Transverse colon (tissue), 4 donors: ENCODE measurements around the gene LDLRAD4.

ENCODE experiments used
- CTCF ChIP-seq, 5 experiments: fragments of 200-600 bp in 3 of 5; fragments of 450-650 bp in 2 of 5; sonication (generic) in 3 of 5; IDR thresholded peaks; 1 replicate in 2 of 5; 2 replicates in 3 of 5; pipeline ENCODE4 v1.5.1; 2016 to 2017; ENCODE audit warnings: antibody characterized with exemption in 5 of 5, inconsistent platforms in 3 of 5, mild to moderate bottlenecking in 2 of 5, moderate library complexity in 1 of 5
- EP300 ChIP-seq: sonication (generic); formaldehyde crosslinking; IDR thresholded peaks from one replicate; pipeline ENCODE4 v1.6.1; 2017; ENCODE audit warnings: antibody characterized with exemption, low read depth
- POLR2A ChIP-seq: fragments of 450-650 bp; IDR thresholded peaks from one replicate; pipeline ENCODE4 v1.6.1; 2016; ENCODE audit warnings: antibody characterized with exemption, mild to moderate bottlenecking, moderate library complexity
- POLR2AphosphoS5 ChIP-seq, 3 donors: sonication (generic); formaldehyde crosslinking; IDR thresholded peaks; one replicate each; pipeline ENCODE4 v1.6.1; 2016; ENCODE audit warnings: antibody characterized with exemption in 3 of 3

- TF ChIP-seq CTCF (IDR thresholded peaks at IDR 0.05): no peak
- TF ChIP-seq POLR2A: no peak
- TF ChIP-seq POLR2AphosphoS5 (IDR thresholded peaks at IDR 0.05): no peak
- TF ChIP-seq EP300: no peak
Observed at GRCh38 chr18:13640266-13640860, 421.8 kb downstream of the LDLRAD4 start.
